KMS-11 (cell line): ENCODE data around the gene ACOT13.
"Not testable (repeated sequence)": the region's sequence is repeated elsewhere in the genome, so short reads cannot be mapped to it uniquely, and the experiment has no call there.

ENCODE experiments used
- H2AFZ ChIP-seq: fragments of 200-600 bp; sonication (generic); 2 replicates; pipeline ENCODE4 v1.6.1; 2016; ENCODE audit warnings: antibody characterized with exemption, mixed run types, low read depth
- H3K27ac ChIP-seq: fragments of 200-600 bp; sonication (generic); 2 replicates; pipeline ENCODE4 v1.6.1; 2016; ENCODE audit warnings: mild to moderate bottlenecking, mixed run types
- H3K27me3 ChIP-seq: fragments of 200-600 bp; sonication (generic); 2 replicates; pipeline ENCODE4 v1.6.1; 2017; ENCODE audit warnings: mild to moderate bottlenecking, low read depth, mixed run types, moderate library complexity; ENCODE audit not compliant: insufficient read depth
- H3K36me3 ChIP-seq: fragments of 200-600 bp; sonication (generic); 2 replicates; pipeline ENCODE4 v1.6.1; 2017; ENCODE audit warnings: mild to moderate bottlenecking, mixed run types; ENCODE audit not compliant: insufficient read depth
- H3K4me1 ChIP-seq: fragments of 200-600 bp; sonication (generic); 2 replicates; pipeline ENCODE4 v1.6.1; 2016; ENCODE audit warnings: mild to moderate bottlenecking, low read depth, mixed run types; ENCODE audit not compliant: poor library complexity, severe bottlenecking
- H3K4me2 ChIP-seq: fragments of 200-600 bp; sonication (generic); 2 replicates; pipeline ENCODE4 v1.7.0; 2016; ENCODE audit warnings: mild to moderate bottlenecking, mixed run types
- H3K4me3 ChIP-seq: fragments of 200-600 bp; sonication (generic); IDR thresholded peaks from 2 replicates; pipeline ENCODE4 v1.6.1; 2017; ENCODE audit warnings: low read depth, low read length, mixed read lengths; ENCODE audit not compliant: insufficient read depth
- H3K79me2 ChIP-seq: fragments of 200-600 bp; sonication (generic); 2 replicates; pipeline ENCODE4 v1.6.1; 2016; ENCODE audit warnings: low read depth, mixed run types; ENCODE audit not compliant: insufficient read depth
- H3K9ac ChIP-seq: fragments of 200-600 bp; sonication (generic); 2 replicates; pipeline ENCODE4 v1.6.1; 2016; ENCODE audit warnings: mild to moderate bottlenecking, mixed run types
- H4K20me1 ChIP-seq: fragments of 200-600 bp; sonication (generic); 2 replicates; pipeline ENCODE4 v1.6.1; 2016; ENCODE audit warnings: mild to moderate bottlenecking, mixed run types; ENCODE audit not compliant: insufficient read depth
- TF ChIP-seq, protein P1 (sequence below): fragments of 200-600 bp; sonication (generic); conservative IDR thresholded peaks from 2 replicates; pipeline ENCODE4 v1.6.1; 2017; ENCODE audit warnings: low read depth, mild to moderate bottlenecking, antibody characterized with exemption, low read length, moderate library complexity, mixed read lengths

ACOT13 gene

GRCh38 chr6:24640166-24640565, 26.7 kb upstream of the ACOT13 start:
- Histone ChIP-seq H3K27me3 (no peaks in the 10 kb centered on the region), H3K4me3 (no peak overlapping the region), H3K4me1 (peaks cover 7% of the 10 kb centered on the region), H3K9ac (no peak overlapping the region), H3K4me2 (no peak overlapping the region), H4K20me1 (no peaks in the 10 kb centered on the region), H2AFZ (no peak overlapping the region), H3K79me2 (no peaks in the 10 kb centered on the region), H3K27ac (no peak overlapping the region), H3K36me3 (no peaks in the 10 kb centered on the region)
- TF ChIP-seq, protein P1, sequence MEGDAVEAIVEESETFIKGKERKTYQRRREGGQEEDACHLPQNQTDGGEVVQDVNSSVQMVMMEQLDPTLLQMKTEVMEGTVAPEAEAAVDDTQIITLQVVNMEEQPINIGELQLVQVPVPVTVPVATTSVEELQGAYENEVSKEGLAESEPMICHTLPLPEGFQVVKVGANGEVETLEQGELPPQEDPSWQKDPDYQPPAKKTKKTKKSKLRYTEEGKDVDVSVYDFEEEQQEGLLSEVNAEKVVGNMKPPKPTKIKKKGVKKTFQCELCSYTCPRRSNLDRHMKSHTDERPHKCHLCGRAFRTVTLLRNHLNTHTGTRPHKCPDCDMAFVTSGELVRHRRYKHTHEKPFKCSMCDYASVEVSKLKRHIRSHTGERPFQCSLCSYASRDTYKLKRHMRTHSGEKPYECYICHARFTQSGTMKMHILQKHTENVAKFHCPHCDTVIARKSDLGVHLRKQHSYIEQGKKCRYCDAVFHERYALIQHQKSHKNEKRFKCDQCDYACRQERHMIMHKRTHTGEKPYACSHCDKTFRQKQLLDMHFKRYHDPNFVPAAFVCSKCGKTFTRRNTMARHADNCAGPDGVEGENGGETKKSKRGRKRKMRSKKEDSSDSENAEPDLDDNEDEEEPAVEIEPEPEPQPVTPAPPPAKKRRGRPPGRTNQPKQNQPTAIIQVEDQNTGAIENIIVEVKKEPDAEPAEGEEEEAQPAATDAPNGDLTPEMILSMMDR = no peak

DNA sequence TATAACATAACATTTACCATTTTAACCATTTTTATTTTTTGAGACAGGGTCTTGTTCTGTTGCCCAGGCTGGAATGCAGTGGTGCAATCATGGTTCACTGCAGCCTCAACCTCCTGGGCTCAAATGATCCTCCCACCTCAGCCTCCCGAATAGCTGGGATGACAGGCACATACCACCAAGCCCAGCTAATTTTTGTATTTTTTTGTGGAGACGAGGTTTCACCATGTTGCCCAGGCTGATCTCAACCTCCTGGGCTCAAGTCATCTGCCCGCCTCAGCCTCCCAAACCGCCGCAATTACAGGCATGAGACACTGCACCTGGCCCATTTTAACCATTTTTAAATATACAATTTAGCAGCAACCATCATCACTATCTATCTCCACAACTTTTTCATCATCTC, 26.2 kb upstream of the ACOT13 start:
- not testable (repeated sequence) for H2AFZ ChIP-seq, H3K79me2 ChIP-seq, H3K27me3 ChIP-seq, H4K20me1 ChIP-seq, H3K4me1 ChIP-seq, H3K4me2 ChIP-seq, H3K4me3 ChIP-seq, H3K9ac ChIP-seq, H3K27ac ChIP-seq, H3K36me3 ChIP-seq

DNA sequence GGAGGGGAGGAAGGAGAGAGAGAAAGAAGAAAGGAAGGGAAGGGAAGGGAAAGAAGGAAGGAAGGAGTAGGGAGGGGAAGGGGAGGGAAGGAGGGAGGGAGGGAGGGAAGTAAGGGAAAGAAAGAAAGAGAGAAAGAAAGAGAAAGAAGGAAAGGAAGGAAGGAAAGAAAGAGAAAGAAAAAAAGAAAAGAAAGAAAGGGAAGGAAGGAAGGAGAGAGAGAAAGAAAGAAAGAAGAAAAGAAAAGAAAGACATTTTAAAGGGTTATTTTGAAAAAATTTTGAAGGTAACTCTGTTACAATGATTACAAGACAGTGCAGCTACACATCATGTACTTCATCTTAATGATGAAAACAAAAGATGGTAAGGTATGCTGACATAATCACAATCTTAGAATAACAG, 24.8 kb upstream of the ACOT13 start:
- Histone ChIP-seq H3K27ac (no peak overlapping the region), H3K4me2 (no peak overlapping the region), H3K79me2 (no peaks in the 10 kb centered on the region), H2AFZ (no peak overlapping the region), H4K20me1 (no peaks in the 10 kb centered on the region), H3K4me1 (peaks cover 13% of the 10 kb centered on the region), H3K36me3 (no peaks in the 10 kb centered on the region), H3K9ac (no peak overlapping the region), H3K4me3 (no peak overlapping the region), H3K27me3 (no peaks in the 10 kb centered on the region)
- TF ChIP-seq, protein P1 = no peak

GRCh38 chr6:24643920-24644319, 23.0 kb upstream of the ACOT13 start:
- Histone ChIP-seq H4K20me1 (no peaks in the 10 kb centered on the region), H3K27ac (no peak overlapping the region), H3K79me2 (no peaks in the 10 kb centered on the region), H3K27me3 (no peaks in the 10 kb centered on the region), H2AFZ (no peak overlapping the region), H3K4me2 (no peak overlapping the region), H3K36me3 (no peaks in the 10 kb centered on the region), H3K4me1 (peaks cover 13% of the 10 kb centered on the region), H3K9ac (no peak overlapping the region), H3K4me3 (no peak overlapping the region)
- TF ChIP-seq, protein P1 = no peak

GRCh38 chr6:24644377-24644776, 22.5 kb upstream of the ACOT13 start:
- H3K36me3 ChIP-seq = no peaks in the 10 kb centered on the region
- H3K9ac ChIP-seq = no peak overlapping the region
- TF ChIP-seq, protein P1 = no peak
- no peaks in the 10 kb centered on the region for H3K79me2 ChIP-seq
- no peak overlapping the region for H3K4me3 ChIP-seq
- H3K4me2 ChIP-seq = no peak overlapping the region
- H2AFZ ChIP-seq = no peak overlapping the region
- no peaks in the 10 kb centered on the region for H4K20me1 ChIP-seq
- H3K4me1 ChIP-seq = peaks cover 13% of the 10 kb centered on the region
- no peaks in the 10 kb centered on the region for H3K27me3 ChIP-seq
- no peak overlapping the region for H3K27ac ChIP-seq
